ENCODE data around the gene DALRD3.

GRCh38 chr3:49012441-49013017, 5.9 kb downstream of the DALRD3 start:
- TF ChIP-seq CTCF (IDR thresholded peaks at IDR 0.05) (no peak), POLR2A (IDR thresholded peaks at IDR 0.05) (no peak)
